OCI-LY7 (cell line): ENCODE results near the gene CLDN1. TPM values are rescaled to one million over a fixed set of nuclear protein-coding genes. Genes with fewer than 3 reads are reported as not detected.

Source experiments
- BruUV-seq: library from RNA; stranded (reverse); fragments of 400-500 nt; replicated peaks from 2 replicates; lab custom pipeline; 2021; lab: Mats Ljungman, UMichigan
- CTCF ChIA-PET: fragments of 300-600 bp; sonication (Branson Sonifier 250); formaldehyde crosslinking; loops from one replicate; lab custom pipeline; 2022; ENCODE audit warnings: antibody characterized with exemption; ENCODE audit not compliant: unreplicated experiment; lab: Charles Lee
- POLR2A ChIA-PET: fragments of 300-600 bp; sonication (Branson Sonifier 250); formaldehyde crosslinking; loops from one replicate; lab custom pipeline; 2022; ENCODE audit warnings: antibody characterized with exemption; lab: Charles Lee
- DNase-seq: peaks from one replicate; pipeline ENCODE4 v3.0.0-alpha.2; 2015; ENCODE audit warnings: low spot score
- H2AFZ ChIP-seq: fragments of 200-600 bp; sonication (generic), shearing (Covaris generic); 2 replicates; pipeline ENCODE4 v1.6.1; 2014; ENCODE audit warnings: mild to moderate bottlenecking, antibody characterized with exemption, low read length, moderate library complexity
- H3K27ac ChIP-seq: fragments of 200-600 bp; sonication (generic); 2 replicates; pipeline ENCODE4 v1.5.1; 2014; ENCODE audit warnings: mixed run types, low read depth, mild to moderate bottlenecking, moderate library complexity, low read length, inconsistent platforms; ENCODE audit not compliant: poor library complexity, severe bottlenecking
- H3K36me3 ChIP-seq: fragments of 200-600 bp; sonication (generic); 2 replicates; pipeline ENCODE4 v1.6.1; 2014; ENCODE audit warnings: mild to moderate bottlenecking, antibody characterized with exemption, low read length, moderate library complexity, mixed read lengths; ENCODE audit not compliant: insufficient read depth
- H3K4me1 ChIP-seq: fragments of 200-600 bp; sonication (generic); 2 replicates; pipeline ENCODE4 v1.5.1; 2014; ENCODE audit warnings: mild to moderate bottlenecking, low read length; ENCODE audit not compliant: insufficient read depth, poor library complexity, severe bottlenecking
- H3K4me2 ChIP-seq: fragments of 200-600 bp; sonication (generic); 2 replicates; pipeline ENCODE4 v1.6.1; 2014; ENCODE audit warnings: mild to moderate bottlenecking, low read length
- H3K4me3 ChIP-seq: fragments of 200-600 bp; sonication (generic); 2 replicates; pipeline ENCODE4 v1.5.1; 2014; ENCODE audit warnings: mild to moderate bottlenecking, low read depth, low read length; ENCODE audit not compliant: poor library complexity, severe bottlenecking
- H3K79me2 ChIP-seq: fragments of 200-600 bp; sonication (generic); 2 replicates; pipeline ENCODE4 v1.6.1; 2016; ENCODE audit warnings: low read depth, mild to moderate bottlenecking, low read length, moderate library complexity, mixed read lengths; ENCODE audit not compliant: insufficient read depth
- H3K9me2 ChIP-seq: fragments of 200-600 bp; sonication (generic); 2 replicates; pipeline ENCODE4 v1.6.1; 2016; ENCODE audit warnings: mild to moderate bottlenecking, low read length, mixed read lengths; ENCODE audit not compliant: insufficient read depth
- H3K9me3 ChIP-seq: fragments of 200-600 bp; sonication (generic); 2 replicates; pipeline ENCODE4 v1.6.1; 2014; ENCODE audit warnings: mild to moderate bottlenecking, mixed run types, low read length, mixed read lengths
- H4K20me1 ChIP-seq: fragments of 200-600 bp; sonication (generic); 2 replicates; pipeline ENCODE4 v1.6.1; 2014; ENCODE audit warnings: mild to moderate bottlenecking, antibody characterized with exemption, low read length, moderate library complexity, mixed read lengths; ENCODE audit not compliant: insufficient read depth
- EZH2phosphoT487 ChIP-seq: fragments of 200-600 bp; sonication (generic); IDR thresholded peaks from 2 replicates; pipeline ENCODE4 v1.6.1; 2018; ENCODE audit warnings: low read depth, borderline replicate concordance, mild to moderate bottlenecking, mixed run types, antibody characterized with exemption, low read length, moderate library complexity, mixed read lengths
- intact Hi-C: fragments of 100-400 bp; cut with micrococcal nuclease; formaldehyde crosslinking; loops from one replicate; pipeline ENCODE4 v1.10.0; 2022; ENCODE audit not compliant: unreplicated experiment
- total RNA-seq, 2 experiments: library from RNA; depleted of rRNA in 1 of 2; stranded (reverse); fragments of >200 nt in 1 of 2; shearing (Covaris generic) in 1 of 2; gene quantifications; 2 replicates each; pipeline ENCODE4 v1.2.3, GENCODE V29; 2014 to 2022
- TF ChIP-seq, protein P1 (sequence below): fragments of 200-600 bp; sonication (generic); conservative IDR thresholded peaks from 2 replicates; pipeline ENCODE4 v1.5.1; 2014; ENCODE audit warnings: mild to moderate bottlenecking, antibody characterized with exemption, low read length, moderate library complexity, mixed read lengths

The CLDN1 gene
- total RNA-seq, 2 experiments from 2014 or later, result not detected

DNA sequence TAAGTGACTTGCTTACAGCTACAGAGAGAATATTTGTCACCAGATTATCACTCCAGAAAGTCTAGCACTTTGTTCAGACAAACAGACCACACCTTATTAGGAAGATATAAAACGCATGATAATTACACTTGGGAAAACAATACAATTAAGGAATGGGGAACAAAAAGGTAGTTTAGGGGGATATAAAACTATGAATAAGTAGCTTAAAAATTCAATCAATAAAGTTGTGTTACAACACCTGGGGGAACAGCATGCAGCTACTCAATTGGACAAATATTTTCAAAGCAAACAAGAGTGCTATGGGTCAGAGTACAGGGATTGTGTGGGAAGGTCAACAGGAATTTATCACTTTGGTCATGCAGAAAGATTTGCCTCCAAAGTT, 15.1 kb downstream of the CLDN1 start:
- no peaks in the 10 kb centered on the region for H4K20me1 ChIP-seq
- intact Hi-C loops, result no loop called here
- POLR2A ChIA-PET, result no interaction called here

DNA sequence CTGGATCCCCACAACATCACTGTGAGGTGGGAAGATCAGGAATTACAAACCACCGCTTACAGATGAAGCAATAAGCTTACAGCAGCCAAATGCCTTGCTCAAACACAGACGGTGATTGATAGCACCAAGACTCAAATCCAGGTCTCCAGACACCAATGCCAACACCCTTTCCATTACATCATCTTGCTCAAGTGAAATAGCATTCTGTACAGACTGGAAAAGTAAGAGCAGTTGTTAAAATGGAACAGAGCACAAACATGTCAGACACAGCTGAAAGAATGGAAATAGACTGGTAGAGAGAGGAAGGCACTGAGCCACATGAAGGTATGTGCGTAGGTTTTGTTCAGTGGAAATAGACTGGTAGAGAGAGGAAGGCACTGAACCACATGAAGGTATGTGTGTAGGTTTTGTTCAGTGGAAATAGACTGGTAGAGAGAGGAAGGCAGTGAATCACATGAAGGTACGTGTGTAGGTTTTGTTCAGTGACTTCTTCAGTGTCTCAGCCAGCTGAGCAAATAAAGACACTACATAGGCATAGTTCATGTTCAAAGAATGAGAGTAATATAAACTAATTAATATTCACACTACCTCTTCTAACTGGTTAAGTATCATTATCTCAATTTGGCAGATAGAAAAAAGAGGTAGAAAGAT, 15.6 kb downstream of the CLDN1 start:
- Histone ChIP-seq H3K9me3 (no peaks in the 10 kb centered on the region), H3K9me2 (no peaks in the 10 kb centered on the region), H4K20me1 (no peaks in the 10 kb centered on the region), H3K79me2 (no peaks in the 10 kb centered on the region), H3K4me3 (no peak overlapping the region), H2AFZ (no peak overlapping the region), H3K4me1 (no peaks in the 10 kb centered on the region), H3K36me3 (no peaks in the 10 kb centered on the region), H3K4me2 (no peak overlapping the region), H3K27ac (no peak overlapping the region)
- no peak for DNase-seq
- TF ChIP-seq, protein P1, sequence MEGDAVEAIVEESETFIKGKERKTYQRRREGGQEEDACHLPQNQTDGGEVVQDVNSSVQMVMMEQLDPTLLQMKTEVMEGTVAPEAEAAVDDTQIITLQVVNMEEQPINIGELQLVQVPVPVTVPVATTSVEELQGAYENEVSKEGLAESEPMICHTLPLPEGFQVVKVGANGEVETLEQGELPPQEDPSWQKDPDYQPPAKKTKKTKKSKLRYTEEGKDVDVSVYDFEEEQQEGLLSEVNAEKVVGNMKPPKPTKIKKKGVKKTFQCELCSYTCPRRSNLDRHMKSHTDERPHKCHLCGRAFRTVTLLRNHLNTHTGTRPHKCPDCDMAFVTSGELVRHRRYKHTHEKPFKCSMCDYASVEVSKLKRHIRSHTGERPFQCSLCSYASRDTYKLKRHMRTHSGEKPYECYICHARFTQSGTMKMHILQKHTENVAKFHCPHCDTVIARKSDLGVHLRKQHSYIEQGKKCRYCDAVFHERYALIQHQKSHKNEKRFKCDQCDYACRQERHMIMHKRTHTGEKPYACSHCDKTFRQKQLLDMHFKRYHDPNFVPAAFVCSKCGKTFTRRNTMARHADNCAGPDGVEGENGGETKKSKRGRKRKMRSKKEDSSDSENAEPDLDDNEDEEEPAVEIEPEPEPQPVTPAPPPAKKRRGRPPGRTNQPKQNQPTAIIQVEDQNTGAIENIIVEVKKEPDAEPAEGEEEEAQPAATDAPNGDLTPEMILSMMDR, result no peak
- no peak for TF ChIP-seq EZH2phosphoT487
- intact Hi-C loops, result no loop called here
- no TSS peak for BruUV-seq
- ChIA-PET POLR2A (no interaction called here), CTCF (no interaction called here)

More for the DNA sequence above, 15.1 kb downstream of the CLDN1 start:
- Histone ChIP-seq H3K4me3 (no peak overlapping the region), H3K4me1 (no peaks in the 10 kb centered on the region), H2AFZ (no peak overlapping the region), H3K79me2 (no peaks in the 10 kb centered on the region), H3K9me3 (no peaks in the 10 kb centered on the region), H3K4me2 (no peak overlapping the region), H3K27ac (no peak overlapping the region), H3K9me2 (no peaks in the 10 kb centered on the region), H3K36me3 (no peaks in the 10 kb centered on the region)
- BruUV-seq, result no TSS peak
- DNase-seq, result no peak
- CTCF ChIA-PET, result no interaction called here
- TF ChIP-seq, protein P1, result no peak
- no peak for TF ChIP-seq EZH2phosphoT487

DNA sequence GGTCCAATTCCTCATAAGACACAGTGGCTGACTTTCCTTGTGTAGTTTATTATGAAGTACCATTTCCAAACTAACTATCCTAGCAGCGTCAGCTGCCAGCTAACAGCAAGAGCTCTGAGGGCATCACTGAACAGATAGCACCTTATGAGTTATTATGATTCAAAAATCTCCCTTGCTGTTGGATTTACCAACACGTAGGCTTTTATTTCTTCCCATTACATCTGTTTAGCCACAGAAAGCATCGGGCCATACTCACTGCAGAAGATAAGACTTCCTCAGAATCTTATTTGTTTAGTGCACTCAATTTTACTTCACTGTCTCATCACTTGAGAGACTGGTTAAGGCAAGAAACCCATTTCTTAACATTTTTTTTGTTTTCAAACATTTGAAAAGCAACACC, 16.2 kb downstream of the CLDN1 start:
- no peak overlapping the region for H3K27ac ChIP-seq
- no peak overlapping the region for H2AFZ ChIP-seq
- POLR2A ChIA-PET, result no interaction called here
- no peak overlapping the region for H3K4me2 ChIP-seq
- no peaks in the 10 kb centered on the region for H3K9me2 ChIP-seq
- H3K4me1 ChIP-seq, result no peaks in the 10 kb centered on the region
- intact Hi-C loops, result no loop called here
- H4K20me1 ChIP-seq, result no peaks in the 10 kb centered on the region
- no peaks in the 10 kb centered on the region for H3K9me3 ChIP-seq
- no peaks in the 10 kb centered on the region for H3K36me3 ChIP-seq
- no peaks in the 10 kb centered on the region for H3K79me2 ChIP-seq
- DNase-seq, result no peak
- CTCF ChIA-PET, result no interaction called here
- no TSS peak for BruUV-seq
- H3K4me3 ChIP-seq, result no peak overlapping the region
- TF ChIP-seq, protein P1, result no peak
- TF ChIP-seq EZH2phosphoT487, result no peak
